Mononuclear cell (primary cell): Measurements from ENCODE around the gene MBD1. TPM values are rescaled to one million over a fixed set of nuclear protein-coding genes. Genes with fewer than 3 reads are reported as not detected.
A peak's percentile ranks its signal among the peaks of the same experiment; 100 is the strongest.
"Not testable (repeated sequence)": the region's sequence is repeated elsewhere in the genome, so short reads cannot be mapped to it uniquely, and the experiment has no call there.

Experiments used
- H3K27me3 ChIP-seq: 2 replicates; pipeline ENCODE4 v1.6.0; 2011; ENCODE audit warnings: low read length, control low read depth; ENCODE audit not compliant: insufficient read depth
- H3K4me1 ChIP-seq: 2 replicates; pipeline ENCODE4 v1.5.1; 2011; ENCODE audit warnings: mild to moderate bottlenecking, low read length, control low read depth; ENCODE audit not compliant: insufficient read depth
- H3K4me3 ChIP-seq: 2 replicates; pipeline ENCODE4 v1.5.1; 2011; ENCODE audit warnings: mild to moderate bottlenecking, low read length, moderate library complexity
- H3K9me3 ChIP-seq: 2 replicates; pipeline ENCODE4 v1.5.1; 2011; ENCODE audit warnings: low read depth, mild to moderate bottlenecking, control low read depth, low read length
- total RNA-seq: library from RNA; depleted of rRNA; stranded (reverse); fragments of >200 nt; gene quantifications from one replicate; pipeline ENCODE4 v1.2.3, GENCODE V29; 2012

The MBD1 gene
- total RNA-seq, 1 donor: 41.6 TPM

DNA sequence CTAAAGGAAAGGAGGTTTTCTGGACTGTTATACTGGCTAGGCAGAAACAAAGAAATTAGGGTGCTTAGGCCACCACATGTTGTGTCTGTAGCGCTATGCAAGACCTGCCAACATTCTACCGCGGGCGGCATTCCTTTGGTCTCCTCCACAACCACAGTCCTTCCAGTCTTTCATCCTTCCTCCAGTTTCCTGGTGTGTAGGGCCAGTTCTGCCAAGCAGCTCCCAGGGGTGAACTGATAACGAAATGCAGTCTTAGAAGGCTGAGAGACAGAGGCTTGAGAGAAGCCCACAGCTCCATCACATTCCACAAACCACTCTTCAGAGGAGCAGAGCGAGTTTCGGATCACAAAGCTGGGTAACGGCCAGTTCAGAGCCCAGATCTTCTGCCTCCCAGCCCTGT lies 25.6 kb upstream of the MBD1 start:
- H3K4me3 ChIP-seq: no peak overlapping the region
- H3K9me3 ChIP-seq: peaks cover 5% of the 10 kb centered on the region
- peaks cover 9% of the 10 kb centered on the region for H3K27me3 ChIP-seq
- peaks cover 29% of the 10 kb centered on the region for H3K4me1 ChIP-seq

DNA sequence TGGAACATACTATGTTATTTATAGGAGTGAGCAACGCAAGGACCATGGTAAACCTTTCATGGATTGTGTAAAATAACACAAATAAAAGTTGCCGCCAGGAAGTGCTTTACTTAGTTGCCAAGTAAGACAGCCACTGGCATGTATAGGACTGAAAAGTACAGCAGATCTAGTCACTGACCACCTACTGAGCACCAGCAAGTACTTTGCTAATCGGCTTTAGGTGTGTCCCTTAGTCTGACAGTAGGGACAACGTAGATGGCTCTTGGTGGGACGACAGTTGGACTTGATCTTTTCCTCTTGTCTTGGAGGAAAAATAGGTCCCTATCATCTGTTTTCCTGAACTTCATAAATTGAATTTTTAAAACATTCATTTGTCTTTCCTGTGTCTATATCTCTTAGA lies 19.8 kb upstream of the MBD1 start:
- peaks cover 5% of the 10 kb centered on the region for H3K9me3 ChIP-seq
- peaks cover 14% of the 10 kb centered on the region for H3K4me1 ChIP-seq
- H3K4me3 ChIP-seq: no peak overlapping the region
- H3K27me3 ChIP-seq: peaks cover 32% of the 10 kb centered on the region

DNA sequence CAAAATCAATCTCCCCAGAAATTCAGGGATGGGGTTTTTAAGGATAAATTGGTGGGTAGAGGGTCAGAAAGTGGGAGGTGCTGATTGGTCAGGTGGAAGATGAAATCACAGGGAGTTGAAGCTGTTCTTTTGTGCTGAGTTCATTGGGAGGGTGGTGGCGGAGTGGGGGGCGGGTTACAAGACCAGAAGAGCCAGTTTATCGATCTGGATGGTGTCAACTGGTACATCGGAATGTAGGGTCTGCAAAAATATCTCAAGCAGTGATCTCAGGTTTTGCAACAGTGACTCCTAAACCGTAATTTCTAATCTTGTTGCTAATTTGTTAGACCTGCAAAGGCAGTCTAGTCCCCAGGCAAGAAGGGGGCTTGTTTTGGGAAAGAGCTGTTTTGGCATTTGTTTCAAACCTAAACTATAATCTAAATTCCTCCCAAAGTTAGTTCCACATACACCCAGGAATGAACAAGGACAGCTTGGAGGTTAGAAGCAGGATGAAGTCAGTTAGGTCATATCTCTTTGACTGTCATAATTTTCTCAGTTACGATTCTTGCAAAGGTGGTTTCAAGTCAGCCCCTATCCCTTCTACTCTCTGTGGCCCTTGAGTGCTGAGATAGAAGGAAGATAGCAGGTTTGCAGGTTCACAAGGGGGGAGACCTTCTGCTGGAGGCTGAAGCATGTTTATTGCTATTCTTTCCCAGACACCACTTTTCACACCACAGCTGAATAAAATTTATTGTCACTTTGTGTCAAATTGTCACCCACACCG lies 18.5 kb upstream of the MBD1 start:
- Histone ChIP-seq H3K27me3 (peaks cover 27% of the 10 kb centered on the region), H3K9me3 (no peaks in the 10 kb centered on the region), H3K4me3 (no peak overlapping the region), H3K4me1 (peaks cover 14% of the 10 kb centered on the region)

DNA sequence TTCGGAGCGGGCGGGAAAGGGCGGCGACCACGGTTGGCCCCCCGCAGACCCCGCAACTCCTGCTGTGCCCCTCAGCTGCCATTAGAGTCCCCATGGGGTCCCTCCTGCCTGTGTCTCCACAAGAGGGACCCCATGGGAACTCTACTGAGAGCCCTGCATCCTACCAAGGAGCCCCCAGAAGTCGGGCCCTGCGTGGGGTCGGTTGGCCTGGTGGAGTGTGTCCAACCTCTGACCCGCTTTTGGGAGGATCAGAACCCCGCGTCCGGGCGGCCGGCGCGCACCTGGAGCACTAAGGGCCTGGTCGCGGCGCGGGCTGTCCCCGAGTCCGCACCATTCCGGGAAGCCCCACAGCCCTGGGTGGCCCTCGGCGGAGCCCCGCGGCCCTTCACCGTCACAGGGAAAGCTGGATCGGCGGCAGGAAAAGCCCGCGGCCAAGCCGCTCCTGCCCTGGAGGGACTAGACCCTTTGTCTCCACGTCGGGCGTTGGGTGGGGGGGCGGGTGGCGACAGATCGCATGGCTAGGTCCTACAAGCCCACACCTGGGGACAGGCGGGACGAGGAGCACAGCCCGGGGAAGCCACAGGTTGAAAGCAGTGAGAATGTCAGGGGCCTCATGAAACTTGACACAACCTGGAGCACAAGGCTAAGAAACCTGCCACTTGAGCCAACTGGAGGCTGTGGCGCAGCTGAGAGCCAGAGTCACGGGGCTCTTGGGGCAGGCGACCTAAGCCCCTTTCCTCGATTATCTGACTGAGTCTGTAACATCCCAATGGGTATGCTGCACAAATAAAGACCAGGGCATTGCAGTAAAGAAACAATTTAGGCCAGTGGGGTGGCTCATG lies 17.3 kb upstream of the MBD1 start:
- Histone ChIP-seq H3K4me1 (peaks cover 14% of the 10 kb centered on the region), H3K4me3 (no peak overlapping the region), H3K9me3 (no peaks in the 10 kb centered on the region), H3K27me3 (peaks cover 23% of the 10 kb centered on the region)

DNA sequence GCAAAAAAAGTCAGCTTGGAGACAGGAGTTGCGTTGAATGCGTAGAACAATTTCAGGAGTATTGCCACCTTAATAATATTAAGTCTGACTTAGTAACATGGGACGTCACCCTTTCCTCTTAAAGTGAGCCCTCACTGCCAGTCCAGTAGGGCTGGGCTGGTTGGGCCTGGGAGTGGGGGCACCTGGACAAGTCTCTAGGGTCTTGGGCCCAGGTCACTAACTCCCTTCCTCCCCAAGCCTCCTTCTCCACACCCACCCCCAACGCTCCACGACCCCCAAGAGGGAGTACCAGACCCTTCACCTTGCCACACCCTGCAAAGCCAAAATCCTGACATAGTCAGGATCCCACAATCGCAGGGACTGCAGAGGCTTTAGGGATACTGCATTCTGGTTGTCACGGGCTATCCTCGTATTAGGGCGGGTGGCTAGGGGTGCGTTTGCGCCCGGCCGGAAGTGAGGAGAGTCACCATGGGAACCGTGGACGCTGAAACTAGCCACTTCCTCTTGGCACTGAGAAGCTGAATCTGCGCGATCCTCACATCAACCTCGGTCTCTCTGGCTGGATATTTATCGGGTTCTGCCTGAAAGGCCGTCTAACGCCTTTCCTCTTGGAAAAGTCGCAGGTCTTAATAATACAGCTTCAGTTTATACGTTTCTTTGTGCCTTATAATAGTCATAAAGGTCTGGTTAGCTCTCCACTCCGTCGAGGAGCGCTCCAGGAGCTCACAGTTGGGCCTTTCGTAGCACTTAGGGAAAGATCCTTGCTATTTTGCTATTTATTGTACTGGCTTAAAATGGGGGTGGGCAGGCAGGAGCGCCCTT lies 16.5 kb upstream of the MBD1 start:
- H3K4me1 ChIP-seq: peaks cover 14% of the 10 kb centered on the region
- H3K4me3 ChIP-seq: peak overlapping the region; percentile 5
- no peaks in the 10 kb centered on the region for H3K9me3 ChIP-seq
- H3K27me3 ChIP-seq: peaks cover 23% of the 10 kb centered on the region

DNA sequence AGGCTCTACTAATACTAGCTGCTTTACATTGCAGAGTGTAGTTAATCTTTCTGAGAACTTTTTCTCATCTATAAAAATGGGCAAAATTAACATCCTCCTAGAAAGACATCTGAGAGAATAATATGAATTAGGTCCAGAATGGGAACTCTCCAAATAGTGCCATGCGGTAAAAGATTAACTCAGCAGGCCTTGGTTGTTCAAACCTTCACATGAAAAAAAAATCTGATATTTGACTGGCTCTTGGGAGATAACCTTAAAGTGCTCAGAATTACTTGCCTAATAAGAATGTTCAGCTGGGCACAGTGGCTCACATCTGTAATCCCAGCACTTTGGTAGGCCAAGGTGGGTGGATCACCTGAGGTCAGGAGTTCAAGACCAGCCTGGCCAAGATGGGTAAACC lies 11.7 kb upstream of the MBD1 start:
- no peaks in the 10 kb centered on the region for H3K9me3 ChIP-seq
- no peak overlapping the region for H3K4me3 ChIP-seq
- H3K4me1 ChIP-seq: peaks cover 15% of the 10 kb centered on the region
- H3K27me3 ChIP-seq: no peaks in the 10 kb centered on the region

DNA sequence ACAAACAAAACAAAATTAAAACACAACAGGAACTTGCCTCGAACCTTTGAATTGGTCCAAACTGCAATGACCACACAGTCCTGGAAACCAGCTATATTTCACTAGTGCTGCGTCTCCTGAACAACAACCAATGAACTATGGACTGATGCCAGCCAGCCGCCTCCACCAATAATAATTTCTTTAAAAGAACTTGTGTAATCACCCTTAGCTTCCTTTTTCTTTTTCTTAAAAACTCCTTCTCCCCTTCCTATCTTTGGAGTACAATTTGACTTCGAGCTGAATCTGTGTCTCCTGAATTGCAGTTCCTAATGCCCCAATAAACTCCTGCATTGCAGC lies 7.8 kb upstream of the MBD1 start:
- H3K4me3 ChIP-seq: no peak overlapping the region
- H3K27me3 ChIP-seq: no peaks in the 10 kb centered on the region
- no peaks in the 10 kb centered on the region for H3K9me3 ChIP-seq
- H3K4me1 ChIP-seq: peaks cover 21% of the 10 kb centered on the region

DNA sequence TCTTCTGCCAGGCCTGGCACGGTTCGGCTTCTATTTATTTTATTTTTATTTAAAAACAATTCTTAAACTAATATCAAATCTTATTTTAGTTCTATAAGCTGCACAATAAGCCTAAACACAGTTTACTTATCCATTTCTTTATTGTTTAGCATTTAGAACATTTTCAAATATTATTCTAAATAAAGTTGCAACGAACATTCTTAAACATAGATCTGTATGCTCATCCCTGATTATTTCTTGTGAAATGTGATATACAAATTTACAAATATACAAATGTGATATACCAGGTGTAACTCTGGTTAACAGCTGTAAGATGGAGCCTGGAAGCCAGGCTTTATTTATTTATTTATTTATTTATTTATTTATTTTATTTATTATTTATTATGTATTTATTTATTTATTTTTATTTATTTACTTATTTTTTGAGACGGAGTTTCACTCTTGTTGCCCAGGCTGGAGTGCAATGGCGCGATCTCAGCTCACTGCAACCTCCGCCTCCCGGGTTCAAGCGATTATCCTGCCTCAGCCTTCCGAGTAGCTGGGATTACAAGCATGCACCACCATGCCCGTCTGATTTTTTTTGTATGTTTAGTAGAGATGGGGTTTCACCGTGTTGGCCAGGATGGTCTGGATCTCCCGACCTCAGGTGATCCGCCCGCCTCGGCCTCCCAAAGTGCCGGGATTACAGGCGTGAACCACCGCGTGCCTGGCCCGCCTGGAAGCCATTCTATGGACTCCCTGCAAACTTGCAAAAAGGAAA lies 7.2 kb upstream of the MBD1 start:
- Histone ChIP-seq H3K4me1 (peaks cover 21% of the 10 kb centered on the region), H3K4me3 (peak overlapping the region; percentile 95)
- not testable (repeated sequence) for H3K9me3 ChIP-seq, H3K27me3 ChIP-seq

DNA sequence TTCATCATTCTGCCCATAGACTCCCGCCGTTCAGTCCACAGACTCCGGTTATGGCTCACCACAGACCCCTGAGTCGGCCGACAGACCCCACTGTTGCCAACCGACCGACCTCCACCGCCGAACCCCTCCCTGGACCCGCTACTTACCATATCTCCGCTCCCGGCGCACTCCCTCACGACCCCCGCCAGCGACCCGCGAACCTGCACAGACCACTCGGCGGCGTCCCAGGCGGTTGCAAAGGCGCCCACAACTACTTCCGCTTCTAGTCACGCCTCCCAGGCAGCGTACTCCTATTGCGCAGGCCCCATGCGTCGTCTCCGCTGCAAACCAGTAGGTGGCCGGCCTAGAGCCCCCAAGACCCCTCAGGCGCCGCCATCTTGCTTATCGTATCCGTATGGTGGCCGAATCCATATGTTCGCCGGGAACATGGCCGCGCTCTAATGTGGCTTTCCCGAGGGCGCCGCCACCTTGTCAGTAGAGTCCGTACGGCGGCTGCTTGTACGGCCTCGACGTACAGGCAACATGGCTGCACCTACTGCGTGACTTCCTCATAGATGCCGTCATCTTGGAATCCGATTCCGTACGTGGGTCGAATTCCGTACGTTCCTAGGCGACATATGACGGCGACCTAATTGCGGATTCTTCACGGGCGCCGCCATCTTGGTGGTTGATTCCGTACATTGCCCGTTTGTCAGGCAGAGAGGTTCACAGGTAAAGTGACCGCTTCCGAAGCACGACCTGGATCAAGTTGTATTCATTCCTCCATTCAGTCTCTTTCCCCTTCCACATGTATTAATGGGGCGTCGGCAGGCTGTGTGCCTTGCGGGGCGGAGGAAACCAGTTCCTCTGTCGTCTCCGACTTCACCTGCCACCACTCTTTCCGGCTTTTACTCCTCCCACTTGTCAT lies 6.4 kb upstream of the MBD1 start, which contains the start of gene CXXC1:
TSS of gene CXXC1 (minus strand) at position 252 of the 907 bp plus-strand sequence. CDS start at position 149, 103 bp downstream.
- H3K9me3 ChIP-seq: no peaks in the 10 kb centered on the region
- peaks cover 21% of the 10 kb centered on the region for H3K4me1 ChIP-seq

DNA sequence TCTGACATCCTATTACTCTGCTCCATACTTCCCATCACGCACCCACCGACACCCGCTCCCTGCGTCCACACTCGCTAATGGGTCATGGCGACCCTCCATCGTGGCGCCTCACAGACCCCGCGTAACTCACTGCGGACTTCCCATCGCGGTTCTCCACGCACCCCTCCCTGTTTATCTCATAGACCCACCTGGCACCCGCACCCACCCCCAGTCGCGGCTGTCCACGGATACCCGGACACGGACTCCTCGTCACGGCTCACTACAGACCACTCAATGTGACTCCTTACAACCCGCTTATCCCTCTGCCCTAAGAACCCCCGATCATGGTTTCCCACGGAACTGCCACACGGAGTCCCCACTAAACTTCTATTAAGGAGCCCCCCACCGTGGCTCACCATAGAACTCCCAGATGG lies 5.7 kb upstream of the MBD1 start:
- Histone ChIP-seq H3K4me3 (peak overlapping the region; percentile 95), H3K9me3 (no peaks in the 10 kb centered on the region), H3K27me3 (no peaks in the 10 kb centered on the region), H3K4me1 (peaks cover 24% of the 10 kb centered on the region)

More for the DNA sequence above, 6.4 kb upstream of the MBD1 start, which contains the start of gene CXXC1:
- H3K27me3 ChIP-seq: no peaks in the 10 kb centered on the region
- peak within 1 kb of the TSS; percentile 95 for H3K4me3 ChIP-seq

DNA sequence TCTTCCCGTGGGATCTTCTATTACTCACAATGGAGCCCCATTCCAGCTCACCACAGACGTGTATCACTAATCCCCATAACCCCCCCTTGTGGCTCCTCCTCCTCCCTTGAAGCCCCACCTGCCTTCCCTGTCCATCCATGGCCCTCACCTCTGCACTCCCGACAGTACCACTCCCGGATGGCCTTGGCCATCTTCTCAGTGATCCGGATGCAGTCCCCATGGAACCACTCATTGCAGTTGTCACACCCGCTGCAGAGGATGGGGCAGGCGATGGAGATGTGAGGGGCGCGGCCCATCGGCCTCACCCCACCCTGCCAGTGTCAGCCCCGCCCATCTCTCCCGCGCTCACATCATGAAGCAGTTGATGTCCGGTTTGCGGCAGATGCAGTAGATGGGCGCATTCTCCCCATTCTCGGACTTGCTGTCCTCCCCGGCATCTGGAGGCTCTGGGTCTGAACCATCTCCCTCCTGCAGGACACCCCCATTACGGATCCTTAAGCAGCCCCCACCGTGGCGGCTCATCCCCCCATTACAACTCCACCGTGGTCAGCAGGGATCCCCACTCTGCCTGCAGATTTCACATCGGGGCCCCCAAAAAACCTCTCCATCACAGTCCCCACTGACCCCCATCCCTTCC lies 5.2 kb upstream of the MBD1 start:
- H3K27me3 ChIP-seq: no peaks in the 10 kb centered on the region
- no peaks in the 10 kb centered on the region for H3K9me3 ChIP-seq
- peak overlapping the region; percentile 95 for H3K4me3 ChIP-seq
- peaks cover 27% of the 10 kb centered on the region for H3K4me1 ChIP-seq

DNA sequence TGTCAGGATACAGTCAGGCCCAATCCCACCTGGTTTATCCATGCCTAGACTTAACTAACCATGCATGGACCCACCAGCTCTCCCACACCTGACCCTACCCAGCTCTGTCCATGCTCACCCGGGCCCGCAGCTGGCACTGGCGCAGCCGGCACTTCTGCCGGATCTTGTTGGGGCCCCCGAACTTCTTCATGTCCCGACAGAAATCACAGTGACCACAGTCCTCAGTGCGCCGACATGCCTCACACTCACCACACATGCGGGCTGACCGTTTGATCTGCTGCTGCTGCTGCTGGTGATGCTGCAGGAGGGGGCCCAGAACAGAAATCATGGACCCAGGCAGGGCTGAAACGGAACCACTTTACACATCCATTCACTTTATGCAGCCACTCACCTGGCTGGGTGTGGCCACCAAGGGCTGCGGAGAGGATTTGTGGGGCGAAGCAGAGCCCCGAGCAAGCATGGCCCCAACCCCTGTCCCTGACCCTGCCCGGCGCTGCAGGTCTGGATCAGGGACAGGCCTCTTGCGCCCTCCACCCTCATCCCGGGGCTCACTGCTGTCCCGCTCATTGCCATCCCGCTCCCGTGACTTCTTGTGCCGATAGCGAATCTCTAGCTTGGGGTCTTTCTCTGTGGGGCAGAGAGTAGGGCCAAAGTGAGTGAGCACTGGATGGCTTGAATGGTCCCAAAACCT lies 4.5 kb upstream of the MBD1 start:
- H3K27me3 ChIP-seq: no peaks in the 10 kb centered on the region
- no peaks in the 10 kb centered on the region for H3K9me3 ChIP-seq
- no peak overlapping the region for H3K4me3 ChIP-seq
- H3K4me1 ChIP-seq: peaks cover 29% of the 10 kb centered on the region

DNA sequence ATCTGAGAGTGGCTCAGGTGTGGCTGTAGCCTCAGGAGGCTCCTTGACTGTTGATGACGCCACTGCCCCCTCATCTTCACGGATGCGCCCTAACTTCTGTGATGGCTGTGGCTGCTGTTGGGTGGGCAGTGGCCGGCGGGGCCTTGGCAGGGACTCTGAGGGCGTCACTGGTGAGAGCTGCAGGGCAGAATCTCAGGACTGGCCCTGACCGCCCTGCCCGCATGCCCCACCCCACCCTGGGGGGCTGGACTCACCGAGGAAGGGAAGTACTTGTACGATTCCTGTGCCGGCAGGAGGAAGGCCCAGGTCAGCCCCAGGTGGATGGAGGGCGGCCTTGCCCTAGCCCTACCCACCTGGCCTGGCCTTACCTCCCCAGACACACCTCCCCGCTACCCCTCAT lies 3.7 kb upstream of the MBD1 start:
- Histone ChIP-seq H3K4me3 (no peak overlapping the region), H3K27me3 (no peaks in the 10 kb centered on the region), H3K4me1 (peaks cover 36% of the 10 kb centered on the region), H3K9me3 (no peaks in the 10 kb centered on the region)
